ENCODE results near the gene NOC3L. TPM values are rescaled to one million over a fixed set of nuclear protein-coding genes. Genes with fewer than 3 reads are reported as not detected.

Gene NOC3L
- total and polyA plus RNA-seq, 9 of the 15 experiments (the other 6 are each of a cell fraction or from before 2014, with no cell fraction given): 23.8 to 57.6 (median 32.6) TPM

DNA sequence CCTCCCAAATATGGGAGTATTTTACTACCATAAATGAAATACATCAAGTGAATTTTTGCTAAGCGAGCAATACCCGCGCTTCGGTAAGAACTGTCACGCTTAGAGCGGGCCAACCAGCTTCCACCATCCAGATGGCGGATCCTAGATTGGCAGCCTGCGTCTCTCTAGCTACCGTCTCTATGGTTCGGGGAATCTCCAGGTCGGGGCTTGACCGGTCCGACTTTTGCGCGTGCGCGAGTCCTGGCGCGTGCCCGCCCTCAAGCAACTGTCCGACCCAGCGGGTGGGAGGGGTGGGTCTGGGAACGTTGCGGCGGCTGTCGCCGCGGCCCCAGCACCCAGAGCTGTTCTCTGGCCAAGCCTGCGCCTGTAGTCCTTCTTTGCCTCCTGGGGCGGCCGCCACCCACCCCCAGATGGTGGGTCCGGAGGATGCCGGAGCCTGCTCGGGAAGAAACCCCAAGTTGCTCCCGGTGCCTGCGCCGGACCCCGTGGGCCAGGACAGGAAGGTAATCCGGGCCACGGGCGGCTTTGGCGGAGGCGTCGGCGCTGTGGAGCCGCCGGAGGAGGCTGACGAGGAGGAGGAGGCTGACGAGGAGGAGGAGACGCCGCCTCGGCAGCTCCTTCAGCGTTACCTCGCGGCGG lies 39.6 kb upstream of the NOC3L start, which contains the start of gene TBC1D12 (continued):
- TF ChIP-seq RBBP5 (IDR thresholded peaks at IDR 0.05; ENCODE audit: borderline replicate concordance, insufficient read depth, low read length, poor library complexity, severe bottlenecking) (no peak), KAT2B (IDR thresholded peaks at IDR 0.05; ENCODE audit: low read depth, low read length) (no peak), HOXB6 (CRISPR knock-in tag; IDR thresholded peaks at IDR 0.05; ENCODE audit: borderline replicate concordance) (no peak), DIDO1 (tag; IDR thresholded peaks at IDR 0.05; ENCODE audit: low read depth) (no peak), SMARCA4 (IDR thresholded peaks at IDR 0.05) (no peak), NFIC (IDR thresholded peaks at IDR 0.05) (peak; percentile 23; the same call in 1 of the 2 replicates), ZSCAN29 (IDR thresholded peaks at IDR 0.05) (no peak), PHB (CRISPR knock-in tag; IDR thresholded peaks at IDR 0.05) (no peak), ZNF707 (CRISPR knock-in tag; conservative IDR thresholded peaks at IDR 0.05) (no peak), ZNF717 (CRISPR knock-in tag; IDR thresholded peaks at IDR 0.05) (no peak), ERF (CRISPR knock-in tag; IDR thresholded peaks at IDR 0.05) (no peak), RBM25 (IDR thresholded peaks at IDR 0.05; ENCODE audit: low read depth, low read length, severe bottlenecking) (peak; percentile 24)
- TF ChIP-seq, protein P1, sequence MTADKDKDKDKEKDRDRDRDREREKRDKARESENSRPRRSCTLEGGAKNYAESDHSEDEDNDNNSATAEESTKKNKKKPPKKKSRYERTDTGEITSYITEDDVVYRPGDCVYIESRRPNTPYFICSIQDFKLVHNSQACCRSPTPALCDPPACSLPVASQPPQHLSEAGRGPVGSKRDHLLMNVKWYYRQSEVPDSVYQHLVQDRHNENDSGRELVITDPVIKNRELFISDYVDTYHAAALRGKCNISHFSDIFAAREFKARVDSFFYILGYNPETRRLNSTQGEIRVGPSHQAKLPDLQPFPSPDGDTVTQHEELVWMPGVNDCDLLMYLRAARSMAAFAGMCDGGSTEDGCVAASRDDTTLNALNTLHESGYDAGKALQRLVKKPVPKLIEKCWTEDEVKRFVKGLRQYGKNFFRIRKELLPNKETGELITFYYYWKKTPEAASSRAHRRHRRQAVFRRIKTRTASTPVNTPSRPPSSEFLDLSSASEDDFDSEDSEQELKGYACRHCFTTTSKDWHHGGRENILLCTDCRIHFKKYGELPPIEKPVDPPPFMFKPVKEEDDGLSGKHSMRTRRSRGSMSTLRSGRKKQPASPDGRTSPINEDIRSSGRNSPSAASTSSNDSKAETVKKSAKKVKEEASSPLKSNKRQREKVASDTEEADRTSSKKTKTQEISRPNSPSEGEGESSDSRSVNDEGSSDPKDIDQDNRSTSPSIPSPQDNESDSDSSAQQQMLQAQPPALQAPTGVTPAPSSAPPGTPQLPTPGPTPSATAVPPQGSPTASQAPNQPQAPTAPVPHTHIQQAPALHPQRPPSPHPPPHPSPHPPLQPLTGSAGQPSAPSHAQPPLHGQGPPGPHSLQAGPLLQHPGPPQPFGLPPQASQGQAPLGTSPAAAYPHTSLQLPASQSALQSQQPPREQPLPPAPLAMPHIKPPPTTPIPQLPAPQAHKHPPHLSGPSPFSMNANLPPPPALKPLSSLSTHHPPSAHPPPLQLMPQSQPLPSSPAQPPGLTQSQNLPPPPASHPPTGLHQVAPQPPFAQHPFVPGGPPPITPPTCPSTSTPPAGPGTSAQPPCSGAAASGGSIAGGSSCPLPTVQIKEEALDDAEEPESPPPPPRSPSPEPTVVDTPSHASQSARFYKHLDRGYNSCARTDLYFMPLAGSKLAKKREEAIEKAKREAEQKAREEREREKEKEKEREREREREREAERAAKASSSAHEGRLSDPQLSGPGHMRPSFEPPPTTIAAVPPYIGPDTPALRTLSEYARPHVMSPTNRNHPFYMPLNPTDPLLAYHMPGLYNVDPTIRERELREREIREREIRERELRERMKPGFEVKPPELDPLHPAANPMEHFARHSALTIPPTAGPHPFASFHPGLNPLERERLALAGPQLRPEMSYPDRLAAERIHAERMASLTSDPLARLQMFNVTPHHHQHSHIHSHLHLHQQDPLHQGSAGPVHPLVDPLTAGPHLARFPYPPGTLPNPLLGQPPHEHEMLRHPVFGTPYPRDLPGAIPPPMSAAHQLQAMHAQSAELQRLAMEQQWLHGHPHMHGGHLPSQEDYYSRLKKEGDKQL (CRISPR knock-in tag; IDR thresholded peaks at IDR 0.05; ENCODE audit: borderline replicate concordance): no peak
- TF ChIP-seq, protein P2, sequence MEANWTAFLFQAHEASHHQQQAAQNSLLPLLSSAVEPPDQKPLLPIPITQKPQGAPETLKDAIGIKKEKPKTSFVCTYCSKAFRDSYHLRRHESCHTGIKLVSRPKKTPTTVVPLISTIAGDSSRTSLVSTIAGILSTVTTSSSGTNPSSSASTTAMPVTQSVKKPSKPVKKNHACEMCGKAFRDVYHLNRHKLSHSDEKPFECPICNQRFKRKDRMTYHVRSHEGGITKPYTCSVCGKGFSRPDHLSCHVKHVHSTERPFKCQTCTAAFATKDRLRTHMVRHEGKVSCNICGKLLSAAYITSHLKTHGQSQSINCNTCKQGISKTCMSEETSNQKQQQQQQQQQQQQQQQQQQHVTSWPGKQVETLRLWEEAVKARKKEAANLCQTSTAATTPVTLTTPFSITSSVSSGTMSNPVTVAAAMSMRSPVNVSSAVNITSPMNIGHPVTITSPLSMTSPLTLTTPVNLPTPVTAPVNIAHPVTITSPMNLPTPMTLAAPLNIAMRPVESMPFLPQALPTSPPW (CRISPR knock-in tag; IDR thresholded peaks at IDR 0.05): peak; percentile 69
- TF ChIP-seq, protein P3, sequence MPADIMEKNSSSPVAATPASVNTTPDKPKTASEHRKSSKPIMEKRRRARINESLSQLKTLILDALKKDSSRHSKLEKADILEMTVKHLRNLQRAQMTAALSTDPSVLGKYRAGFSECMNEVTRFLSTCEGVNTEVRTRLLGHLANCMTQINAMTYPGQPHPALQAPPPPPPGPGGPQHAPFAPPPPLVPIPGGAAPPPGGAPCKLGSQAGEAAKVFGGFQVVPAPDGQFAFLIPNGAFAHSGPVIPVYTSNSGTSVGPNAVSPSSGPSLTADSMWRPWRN (IDR thresholded peaks at IDR 0.05; ENCODE audit: low read depth): no peak
- TF ChIP-seq, protein P4, sequence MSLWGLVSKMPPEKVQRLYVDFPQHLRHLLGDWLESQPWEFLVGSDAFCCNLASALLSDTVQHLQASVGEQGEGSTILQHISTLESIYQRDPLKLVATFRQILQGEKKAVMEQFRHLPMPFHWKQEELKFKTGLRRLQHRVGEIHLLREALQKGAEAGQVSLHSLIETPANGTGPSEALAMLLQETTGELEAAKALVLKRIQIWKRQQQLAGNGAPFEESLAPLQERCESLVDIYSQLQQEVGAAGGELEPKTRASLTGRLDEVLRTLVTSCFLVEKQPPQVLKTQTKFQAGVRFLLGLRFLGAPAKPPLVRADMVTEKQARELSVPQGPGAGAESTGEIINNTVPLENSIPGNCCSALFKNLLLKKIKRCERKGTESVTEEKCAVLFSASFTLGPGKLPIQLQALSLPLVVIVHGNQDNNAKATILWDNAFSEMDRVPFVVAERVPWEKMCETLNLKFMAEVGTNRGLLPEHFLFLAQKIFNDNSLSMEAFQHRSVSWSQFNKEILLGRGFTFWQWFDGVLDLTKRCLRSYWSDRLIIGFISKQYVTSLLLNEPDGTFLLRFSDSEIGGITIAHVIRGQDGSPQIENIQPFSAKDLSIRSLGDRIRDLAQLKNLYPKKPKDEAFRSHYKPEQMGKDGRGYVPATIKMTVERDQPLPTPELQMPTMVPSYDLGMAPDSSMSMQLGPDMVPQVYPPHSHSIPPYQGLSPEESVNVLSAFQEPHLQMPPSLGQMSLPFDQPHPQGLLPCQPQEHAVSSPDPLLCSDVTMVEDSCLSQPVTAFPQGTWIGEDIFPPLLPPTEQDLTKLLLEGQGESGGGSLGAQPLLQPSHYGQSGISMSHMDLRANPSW (CRISPR knock-in tag; IDR thresholded peaks at IDR 0.05): no peak
- TF ChIP-seq, protein P5, sequence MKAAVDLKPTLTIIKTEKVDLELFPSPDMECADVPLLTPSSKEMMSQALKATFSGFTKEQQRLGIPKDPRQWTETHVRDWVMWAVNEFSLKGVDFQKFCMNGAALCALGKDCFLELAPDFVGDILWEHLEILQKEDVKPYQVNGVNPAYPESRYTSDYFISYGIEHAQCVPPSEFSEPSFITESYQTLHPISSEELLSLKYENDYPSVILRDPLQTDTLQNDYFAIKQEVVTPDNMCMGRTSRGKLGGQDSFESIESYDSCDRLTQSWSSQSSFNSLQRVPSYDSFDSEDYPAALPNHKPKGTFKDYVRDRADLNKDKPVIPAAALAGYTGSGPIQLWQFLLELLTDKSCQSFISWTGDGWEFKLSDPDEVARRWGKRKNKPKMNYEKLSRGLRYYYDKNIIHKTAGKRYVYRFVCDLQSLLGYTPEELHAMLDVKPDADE (conservative IDR thresholded peaks at IDR 0.05; ENCODE audit: control insufficient read depth, low read depth, low read length): no peak
